IMR-90 (cell line): Measurements from ENCODE around the gene BCAS4.

ENCODE experiments used
- CTCF ChIP-seq: conservative IDR thresholded peaks from 2 replicates; pipeline ENCODE4 v1.5.1; 2012; ENCODE audit warnings: mild to moderate bottlenecking, low read depth, low read length, improper control_type of control experiment
- MXI1 ChIP-seq: IDR thresholded peaks from 2 replicates; pipeline ENCODE4 v1.6.1; 2012; ENCODE audit warnings: low read depth, mild to moderate bottlenecking, low read length, moderate library complexity, borderline replicate concordance

- TF ChIP-seq CTCF, result no peak
- TF ChIP-seq MXI1, result no peak
Observed at GRCh38 chr20:50745634-50746137, 49.2 kb upstream of the BCAS4 start.
